ENCODE measurements around the gene TIGD2.

The TIGD2 gene

GRCh38 chr4:89105726-89106125 is 5.6 kb upstream of the TIGD2 start:
- TF ChIP-seq SIN3A (IDR thresholded peaks at IDR 0.05; ENCODE audit: borderline replicate concordance, insufficient read depth, low read length): no peak
- no peak for TF ChIP-seq TAF1 (IDR thresholded peaks at IDR 0.05; ENCODE audit: borderline replicate concordance, insufficient read depth, low read length)
- TF ChIP-seq REST (IDR thresholded peaks at IDR 0.05; ENCODE audit: insufficient read depth in 1 of 2, low read depth in 2 of 2, low read length in 2 of 2): no peak
- no peak for TF ChIP-seq POLR2AphosphoS5 (IDR thresholded peaks at IDR 0.05; ENCODE audit: low read depth, low read length)
- no peak for TF ChIP-seq FOXP2 (optimal IDR thresholded peaks at IDR 0.05; ENCODE audit: borderline replicate concordance, extremely low read depth, extremely low read length, insufficient read depth)

- TF ChIP-seq FOXP2 (optimal IDR thresholded peaks at IDR 0.05; ENCODE audit: borderline replicate concordance, extremely low read depth, extremely low read length, insufficient read depth) (no peak), TAF1 (IDR thresholded peaks at IDR 0.05; ENCODE audit: borderline replicate concordance, insufficient read depth, low read length) (no peak), REST (IDR thresholded peaks at IDR 0.05; ENCODE audit: insufficient read depth in 1 of 2, low read depth in 2 of 2, low read length in 2 of 2) (no peak), SIN3A (IDR thresholded peaks at IDR 0.05; ENCODE audit: borderline replicate concordance, insufficient read depth, low read length) (no peak)
These were observed 3.2 kb upstream of the TIGD2 start for GRCh38 chr4:89108091-89108490.

- TF ChIP-seq TAF1 (IDR thresholded peaks at IDR 0.05; ENCODE audit: borderline replicate concordance, insufficient read depth, low read length): no peak
- no peak for TF ChIP-seq SIN3A (IDR thresholded peaks at IDR 0.05; ENCODE audit: borderline replicate concordance, insufficient read depth, low read length)
- TF ChIP-seq FOXP2 (optimal IDR thresholded peaks at IDR 0.05; ENCODE audit: borderline replicate concordance, extremely low read depth, extremely low read length, insufficient read depth): no peak
- TF ChIP-seq POLR2AphosphoS5 (IDR thresholded peaks at IDR 0.05; ENCODE audit: low read depth, low read length): no peak
- no peak for TF ChIP-seq REST (IDR thresholded peaks at IDR 0.05; ENCODE audit: insufficient read depth in 1 of 2, low read depth in 2 of 2, low read length in 2 of 2)
These were observed 1.3 kb upstream of the TIGD2 start for GRCh38 chr4:89109841-89110540.

- TF ChIP-seq REST (IDR thresholded peaks at IDR 0.05; ENCODE audit: insufficient read depth in 1 of 2, low read depth in 2 of 2, low read length in 2 of 2) (no peak), FOXP2 (optimal IDR thresholded peaks at IDR 0.05; ENCODE audit: borderline replicate concordance, extremely low read depth, extremely low read length, insufficient read depth) (no peak), POLR2AphosphoS5 (IDR thresholded peaks at IDR 0.05; ENCODE audit: low read depth, low read length) (no peak), TAF1 (IDR thresholded peaks at IDR 0.05; ENCODE audit: borderline replicate concordance, insufficient read depth, low read length) (no peak)
These were observed 770 bp upstream of the TIGD2 start for GRCh38 chr4:89110541-89110985.

All from PFSK-1 (cell line).